NCI-H1092 (cell line): ENCODE results near the gene PANK2.
"Not testable (repeated sequence)": the region's sequence is repeated elsewhere in the genome, so short reads cannot be mapped to it uniquely, and the experiment has no call there.

Experiments used
- DNase-seq: peaks from one replicate; lab custom pipeline; 2025; lab: John Stamatoyannopoulos, UW

The PANK2 gene

GRCh38 chr20:3871550-3872265, 17.5 kb upstream of the PANK2 start:
- no peak for DNase-seq

- no peak for DNase-seq
Observed at GRCh38 chr20:3873507-3873906, 15.7 kb upstream of the PANK2 start.

- no peak for DNase-seq
Observed at GRCh38 chr20:3874194-3874844, 14.9 kb upstream of the PANK2 start.

- DNase-seq: no peak
Observed at GRCh38 chr20:3875378-3875974, 13.7 kb upstream of the PANK2 start.

GRCh38 chr20:3876000-3876399, 13.2 kb upstream of the PANK2 start:
- no peak for DNase-seq

GRCh38 chr20:3876676-3877075, 12.5 kb upstream of the PANK2 start:
- no peak for DNase-seq

GRCh38 chr20:3878921-3879274, 10.3 kb upstream of the PANK2 start:
- not testable (repeated sequence) for DNase-seq

GRCh38 chr20:3885715-3886114, 3.5 kb upstream of the PANK2 start:
- DNase-seq: no peak

- no peak for DNase-seq
Observed at GRCh38 chr20:3887876-3888620, 1.1 kb upstream of the PANK2 start.

- no peak for DNase-seq
Observed at GRCh38 chr20:3889489-3890397, 556 bp downstream of the PANK2 start.

- DNase-seq: no peak
Observed at GRCh38 chr20:3890398-3890751, 1.2 kb downstream of the PANK2 start.

GRCh38 chr20:3890999-3891929, 2.1 kb downstream of the PANK2 start:
- no peak for DNase-seq

- DNase-seq: no peak
Observed at GRCh38 chr20:3894796-3895195, 5.6 kb downstream of the PANK2 start.

GRCh38 chr20:3896302-3896701, 7.1 kb downstream of the PANK2 start:
- no peak for DNase-seq

- DNase-seq: no peak
Observed at GRCh38 chr20:3896853-3897583, 7.8 kb downstream of the PANK2 start.

GRCh38 chr20:3898181-3898580, 9.0 kb downstream of the PANK2 start:
- DNase-seq: not testable (repeated sequence)

- DNase-seq: no peak
Observed at GRCh38 chr20:3898639-3899038, 9.5 kb downstream of the PANK2 start.

- no peak for DNase-seq
Observed at GRCh38 chr20:3900187-3900604, 11.0 kb downstream of the PANK2 start.

- DNase-seq: no peak
Observed at GRCh38 chr20:3901028-3901705, 12.0 kb downstream of the PANK2 start.
